Measurements from ENCODE around the gene HYI. TPM values are rescaled to one million over a fixed set of nuclear protein-coding genes. Genes with fewer than 3 reads are reported as not detected.

HYI gene
- total and polyA plus RNA-seq, 10 donors, result 23.2 to 67.2 (median 40.7) TPM

- 75 to 100% (median 90%) methylated on average over 1 of the region's 1 CpG for WGBS, 5 donors
- TF ChIP-seq POLR2A (IDR thresholded peaks at IDR 0.05) (no peak), CTCF (IDR thresholded peaks at IDR 0.05 in 8 of 11, conservative IDR thresholded peaks at IDR 0.05 in 3 of 11) (no peak), POLR2AphosphoS5 (IDR thresholded peaks at IDR 0.05) (no peak)
- Histone ChIP-seq H3K36me3 (no peaks in the 10 kb centered on the region), H3K27me3 (replicated peaks in 1 of 7) (no peaks in the 10 kb centered on the region), H3K4me3 (no peak overlapping the region), H3K9me3 (no peaks in the 10 kb centered on the region), H3K4me1 (peaks cover 0 to 6% (median 3%) of the 10 kb centered on the region in 6 donors), H3K27ac (no peak overlapping the region)
- intact Hi-C loops (cut with DNase I; ENCODE audit: low total_unique reads), result no loop called here
- DNase-seq, result no peak
Observed at GRCh38 chr1:43469932-43470331, 16.2 kb upstream of the HYI start.

GRCh38 chr1:43468414-43468813, 14.7 kb upstream of the HYI start:
- intact Hi-C loops (cut with DNase I; ENCODE audit: low total_unique reads), result no loop called here
- no peaks in the 10 kb centered on the region for H3K9me3 ChIP-seq
- no peak for DNase-seq
- no peak for TF ChIP-seq CTCF (IDR thresholded peaks at IDR 0.05 in 8 of 11, conservative IDR thresholded peaks at IDR 0.05 in 3 of 11)
- no peak for TF ChIP-seq POLR2A (IDR thresholded peaks at IDR 0.05)
- no peak for TF ChIP-seq POLR2AphosphoS5 (IDR thresholded peaks at IDR 0.05)
- no peak overlapping the region for H3K4me3 ChIP-seq
- 83 to 98% (median 87%) methylated on average over 1 to 3 of the region's 3 CpGs for WGBS, 5 donors
- H3K27ac ChIP-seq, result no peak overlapping the region
- peaks cover 0 to 6% (median 3%) of the 10 kb centered on the region in 6 donors for H3K4me1 ChIP-seq
- H3K27me3 ChIP-seq (replicated peaks in 1 of 7), result no peaks in the 10 kb centered on the region
- no peaks in the 10 kb centered on the region for H3K36me3 ChIP-seq

DNA sequence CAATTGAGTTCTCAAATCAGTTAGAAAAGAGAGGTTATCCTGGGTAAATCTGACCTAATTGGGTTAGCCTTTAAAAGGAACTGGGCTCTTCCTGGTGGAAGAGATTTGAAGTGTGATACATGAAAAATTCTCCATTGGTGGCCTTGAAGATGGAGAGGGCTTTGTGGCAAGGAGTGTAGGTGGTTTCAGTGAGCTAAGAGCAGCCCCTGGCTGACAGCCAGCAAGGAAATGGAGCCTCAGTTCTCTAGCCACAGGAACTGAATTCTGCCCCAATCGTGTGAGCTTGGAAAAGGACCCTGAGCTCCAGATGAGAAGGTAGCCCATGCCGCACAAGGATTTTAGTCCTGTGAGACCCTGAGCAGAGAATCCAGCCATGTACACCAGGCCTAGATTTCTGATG, 12.7 kb upstream of the HYI start:
- no peaks in the 10 kb centered on the region for H3K4me1 ChIP-seq
- WGBS, 5 donors, result 22 to 41% (median 36%) methylated on average over 2 of the region's 2 CpGs
- H3K4me3 ChIP-seq, result no peak overlapping the region
- intact Hi-C loops (cut with DNase I; ENCODE audit: low total_unique reads), result no loop called here
- DNase-seq, result no peak
- no peaks in the 10 kb centered on the region for H3K9me3 ChIP-seq
- TF ChIP-seq POLR2A (IDR thresholded peaks at IDR 0.05) (no peak), POLR2AphosphoS5 (IDR thresholded peaks at IDR 0.05) (no peak)
- H3K27ac ChIP-seq, result no peak overlapping the region
- no peaks in the 10 kb centered on the region for H3K27me3 ChIP-seq (replicated peaks in 1 of 7)
- H3K36me3 ChIP-seq, result no peaks in the 10 kb centered on the region

DNA sequence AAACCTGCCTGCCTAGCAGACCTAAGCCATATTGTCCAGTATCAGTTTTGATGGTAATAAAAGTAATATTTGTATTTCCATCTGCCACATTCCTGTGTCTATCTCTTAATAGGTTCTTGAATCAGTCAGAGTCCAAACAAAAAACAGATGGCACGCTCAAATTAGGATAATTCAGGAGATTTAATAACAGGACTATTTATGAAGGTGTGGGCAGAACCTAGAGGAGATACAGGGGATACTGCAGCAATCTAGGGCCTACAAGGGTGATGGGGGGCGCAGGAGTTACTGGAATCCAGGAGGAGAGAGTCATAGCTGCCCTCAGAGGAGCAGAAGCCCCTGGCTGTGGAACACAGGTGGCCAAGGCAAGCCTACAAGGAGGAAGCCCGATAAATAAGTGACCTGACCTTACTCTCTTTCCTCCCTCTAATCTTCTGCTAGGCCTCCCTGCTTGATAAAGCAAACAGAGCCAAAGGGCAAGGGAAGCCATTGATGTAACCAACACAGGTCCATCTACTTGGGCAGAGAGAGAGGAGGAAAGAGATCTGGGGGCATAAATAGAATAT, 11.9 kb upstream of the HYI start:
- H3K27ac ChIP-seq, result no peak overlapping the region
- 68 to 89% (median 78%) methylated on average over 3 of the region's 3 CpGs for WGBS, 5 donors
- TF ChIP-seq POLR2A (IDR thresholded peaks at IDR 0.05), result no peak
- no peak for TF ChIP-seq CTCF (IDR thresholded peaks at IDR 0.05 in 8 of 11, conservative IDR thresholded peaks at IDR 0.05 in 3 of 11)
- TF ChIP-seq POLR2AphosphoS5 (IDR thresholded peaks at IDR 0.05), result no peak

More for the DNA sequence above, 11.9 kb upstream of the HYI start:
- Histone ChIP-seq H3K4me3 (no peak overlapping the region), H3K9me3 (no peaks in the 10 kb centered on the region), H3K4me1 (no peaks in the 10 kb centered on the region), H3K27me3 (replicated peaks in 1 of 7) (no peaks in the 10 kb centered on the region), H3K36me3 (no peaks in the 10 kb centered on the region)
- intact Hi-C loops (cut with DNase I; ENCODE audit: low total_unique reads), result no loop called here
- DNase-seq, result no peak

Data from spleen (tissue), 11 donors.